ENCODE results near the gene PLXNB2.

The PLXNB2 gene

GRCh38 chr22:50260801-50261614 is 46.4 kb downstream of the PLXNB2 start (continued):
- TF ChIP-seq PRDM10 (tag by site-specific recombination; IDR thresholded peaks at IDR 0.05) (0 out of 2 replicates have a peak, but pooled peaks have one; percentile 53), ZNF335 (tag by site-specific recombination; conservative IDR thresholded peaks at IDR 0.05) (peak; percentile 77), ZBTB7A (tag by site-specific recombination; IDR thresholded peaks at IDR 0.05; ENCODE audit: low read depth) (no peak; the same call in none of the 2 replicates), INSM2 (tag by site-specific recombination; IDR thresholded peaks at IDR 0.05) (no peak), ZNF660 (tag by site-specific recombination; IDR thresholded peaks at IDR 0.05) (no peak), WT1 (tag by site-specific recombination; IDR thresholded peaks at IDR 0.05) (no peak), BCL11A (tag by site-specific recombination; IDR thresholded peaks at IDR 0.05; ENCODE audit: low read depth) (no peak), ZNF560 (tag by site-specific recombination; IDR thresholded peaks at IDR 0.05; ENCODE audit: borderline replicate concordance) (no peak), KLF9 (tag by site-specific recombination; IDR thresholded peaks at IDR 0.05; ENCODE audit: low read depth) (peak; percentile 68), ZFP69B (tag by site-specific recombination; IDR thresholded peaks at IDR 0.05) (no peak), ZBTB48 (tag by site-specific recombination; IDR thresholded peaks at IDR 0.05) (peak; percentile 44; the same call in 1 of the 2 replicates), ZNF837 (tag by site-specific recombination; IDR thresholded peaks at IDR 0.05) (no peak), ZNF677 (tag by site-specific recombination; IDR thresholded peaks at IDR 0.05) (no peak), ZNF433 (tag by site-specific recombination; IDR thresholded peaks at IDR 0.05; ENCODE audit: low read depth) (no peak), BCL6B (tag by site-specific recombination; IDR thresholded peaks at IDR 0.05) (no peak), ZNF629 (tag by site-specific recombination; IDR thresholded peaks at IDR 0.05) (no peak; the same call in 1 of the 2 replicates), IKZF3 (tag by site-specific recombination; IDR thresholded peaks at IDR 0.05) (peak; percentile 26; the same call in 1 of the 2 replicates), TRIM28 (IDR thresholded peaks at IDR 0.05; ENCODE audit: borderline replicate concordance, low read length) (no peak), ZBTB20 (tag by site-specific recombination; IDR thresholded peaks at IDR 0.05) (peak; percentile 73; the same call in 1 of the 2 replicates), ZNF692 (tag by site-specific recombination; IDR thresholded peaks at IDR 0.05) (0 out of 2 replicates have a peak, but pooled peaks have one; percentile 30), ZNF580 (tag by site-specific recombination; IDR thresholded peaks at IDR 0.05) (no peak), ZSCAN16 (tag by site-specific recombination; IDR thresholded peaks at IDR 0.05) (no peak), ZNF248 (tag by site-specific recombination; IDR thresholded peaks at IDR 0.05) (no peak), ZNF394 (tag by site-specific recombination; IDR thresholded peaks at IDR 0.05; ENCODE audit: borderline replicate concordance) (no peak), ZNF155 (tag by site-specific recombination; IDR thresholded peaks at IDR 0.05) (no peak), GLIS2 (tag by site-specific recombination; IDR thresholded peaks at IDR 0.05) (peak; percentile 90)
- TF ChIP-seq, protein P1, sequence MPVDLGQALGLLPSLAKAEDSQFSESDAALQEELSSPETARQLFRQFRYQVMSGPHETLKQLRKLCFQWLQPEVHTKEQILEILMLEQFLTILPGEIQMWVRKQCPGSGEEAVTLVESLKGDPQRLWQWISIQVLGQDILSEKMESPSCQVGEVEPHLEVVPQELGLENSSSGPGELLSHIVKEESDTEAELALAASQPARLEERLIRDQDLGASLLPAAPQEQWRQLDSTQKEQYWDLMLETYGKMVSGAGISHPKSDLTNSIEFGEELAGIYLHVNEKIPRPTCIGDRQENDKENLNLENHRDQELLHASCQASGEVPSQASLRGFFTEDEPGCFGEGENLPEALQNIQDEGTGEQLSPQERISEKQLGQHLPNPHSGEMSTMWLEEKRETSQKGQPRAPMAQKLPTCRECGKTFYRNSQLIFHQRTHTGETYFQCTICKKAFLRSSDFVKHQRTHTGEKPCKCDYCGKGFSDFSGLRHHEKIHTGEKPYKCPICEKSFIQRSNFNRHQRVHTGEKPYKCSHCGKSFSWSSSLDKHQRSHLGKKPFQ (tag by site-specific recombination; IDR thresholded peaks at IDR 0.05): no peak
- TF ChIP-seq, protein P2, sequence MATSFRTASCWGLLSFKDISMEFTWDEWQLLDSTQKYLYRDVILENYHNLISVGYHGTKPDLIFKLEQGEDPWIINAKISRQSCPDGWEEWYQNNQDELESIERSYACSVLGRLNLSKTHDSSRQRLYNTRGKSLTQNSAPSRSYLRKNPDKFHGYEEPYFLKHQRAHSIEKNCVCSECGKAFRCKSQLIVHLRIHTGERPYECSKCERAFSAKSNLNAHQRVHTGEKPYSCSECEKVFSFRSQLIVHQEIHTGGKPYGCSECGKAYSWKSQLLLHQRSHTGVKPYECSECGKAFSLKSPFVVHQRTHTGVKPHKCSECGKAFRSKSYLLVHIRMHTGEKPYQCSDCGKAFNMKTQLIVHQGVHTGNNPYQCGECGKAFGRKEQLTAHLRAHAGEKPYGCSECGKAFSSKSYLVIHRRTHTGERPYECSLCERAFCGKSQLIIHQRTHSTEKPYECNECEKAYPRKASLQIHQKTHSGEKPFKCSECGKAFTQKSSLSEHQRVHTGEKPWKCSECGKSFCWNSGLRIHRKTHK (tag by site-specific recombination; IDR thresholded peaks at IDR 0.05): no peak

Data from HEK293 (cell line).